Measurements from ENCODE around the gene GNAS. TPM values are rescaled to one million over a fixed set of nuclear protein-coding genes. Genes with fewer than 3 reads are reported as not detected.

GNAS gene
- total and polyA plus RNA-seq, 10 of the 15 experiments (the other 5 are each of a cell fraction or from before 2014, with no cell fraction given) = 209 to 950 (median 394) TPM

DNA sequence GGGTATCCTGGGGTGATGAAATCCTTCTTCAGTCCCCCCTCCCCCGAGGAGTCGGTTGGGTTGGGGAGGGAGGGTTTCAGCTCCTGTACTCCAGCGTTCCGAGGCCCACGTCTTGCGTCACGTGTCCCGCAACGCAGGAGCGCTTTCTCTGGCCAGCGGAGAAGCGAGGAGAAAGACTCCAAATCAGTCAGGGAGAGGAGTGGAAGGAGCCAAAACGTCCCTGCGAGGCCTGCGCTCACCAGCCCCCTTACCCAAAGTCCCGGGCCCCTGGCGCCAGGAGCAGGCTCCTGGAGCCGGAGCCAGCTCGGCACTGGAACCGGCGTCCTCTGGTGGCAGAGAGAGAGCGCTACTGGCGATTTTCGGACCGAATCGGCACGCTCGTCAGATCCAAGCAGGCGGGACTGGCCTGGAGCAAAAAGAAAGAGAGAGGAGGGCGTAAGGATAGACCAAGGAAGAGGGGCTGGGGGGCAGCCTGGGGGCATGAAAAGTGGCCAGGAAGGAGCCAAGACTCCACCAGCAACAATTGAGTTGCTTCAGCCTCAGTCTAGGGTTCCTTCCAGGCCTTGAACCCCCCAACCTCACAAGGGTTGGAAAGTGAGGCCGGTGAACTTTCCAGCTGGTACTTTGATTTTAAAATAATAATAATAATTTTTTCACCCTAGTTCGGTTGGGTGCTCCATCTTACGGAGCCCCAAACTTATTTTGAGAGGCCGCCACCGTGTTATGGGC lies at the start of gene GNAS (continued):
- TF ChIP-seq BHLHE40 (IDR thresholded peaks at IDR 0.05; ENCODE audit: borderline replicate concordance in 1 of 2, low read depth in 2 of 2, low read length in 1 of 2) (peak in 1 of 2 experiments; percentile 33; a peak in 1 of 4 replicates), RAD21 (IDR thresholded peaks at IDR 0.05; ENCODE audit: insufficient read depth, low read depth, low read length) (peak; percentile 48), MXI1 (IDR thresholded peaks at IDR 0.05; ENCODE audit: low read depth, low read length) (no peak)

DNA sequence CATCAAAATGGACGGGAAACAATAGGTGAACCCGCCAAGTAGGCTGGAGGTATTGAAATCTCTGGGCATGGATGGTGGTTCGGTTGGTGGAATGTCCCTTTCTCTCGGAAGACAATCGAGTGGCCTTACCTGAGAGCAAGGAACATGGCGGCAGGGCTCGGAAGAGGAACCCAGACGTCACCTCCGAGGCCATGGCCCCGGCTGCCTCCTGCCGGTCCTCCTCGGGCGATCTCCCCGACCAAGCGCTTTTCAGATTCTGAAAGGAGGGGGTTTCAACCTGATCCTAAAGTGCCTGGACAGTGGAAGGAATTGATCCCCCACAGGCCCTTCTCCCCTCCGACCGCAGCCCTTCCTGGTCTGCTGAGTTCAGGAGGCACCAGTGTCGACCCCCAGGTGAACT lies 49.0 kb upstream of the GNAS start:
- Histone ChIP-seq H3K36me3 (ENCODE audit: control insufficient read depth in 2 of 2, insufficient read depth in 2 of 2, low read length in 1 of 2) (no peaks in the 10 kb centered on the region), H4K20me1 (ENCODE audit: control insufficient read depth, insufficient read depth) (no peaks in the 10 kb centered on the region), H3K27me3 (replicated peaks in 1 of 2; ENCODE audit: control insufficient read depth in 2 of 2, insufficient read depth in 2 of 2, low read length in 1 of 2) (peaks cover 0 to 3% of the 10 kb centered on the region in 2 experiments; a peak in 2 of 4 replicates), H3K27ac (ENCODE audit: control insufficient read depth, insufficient read depth) (no peak overlapping the region), H2AFZ (ENCODE audit: control insufficient read depth, low read depth, low read length) (no peak overlapping the region), H3K79me2 (ENCODE audit: control insufficient read depth, insufficient read depth, low read length) (no peaks in the 10 kb centered on the region), H3K9me3 (replicated peaks; ENCODE audit: control insufficient read depth, insufficient read depth, low read length) (no peaks in the 10 kb centered on the region), H3K4me1 (ENCODE audit: control insufficient read depth, insufficient read depth, low read length) (no peaks in the 10 kb centered on the region), H3K4me2 (ENCODE audit: control insufficient read depth, insufficient read depth) (no peak overlapping the region), H3K4me3 (no peak overlapping the region), H3K9ac (ENCODE audit: control insufficient read depth, insufficient read depth, low read length) (no peak overlapping the region)
- DNase-seq (ENCODE audit: low read depth, low spot score) (no peak), ATAC-seq (no peak), FAIRE-seq (no peak)
- BruUV-seq (replicated peaks) = no TSS peak
- ChIA-PET RAD21 (ENCODE audit: unreplicated experiment) (no interaction called here), SMC1A (ENCODE audit: uncharacterized antibody, unreplicated experiment) (no interaction called here), POLR2A (no interaction called here), CTCF (no interaction called here)
- intact Hi-C loops (cut with micrococcal nuclease; ENCODE audit: unreplicated experiment) = no loop called here
- in situ Hi-C loops (cut with MboI) = no loop called here
- 43% methylated on average over 18 of the region's 18 CpGs for WGBS (ENCODE audit: insufficient coverage, insufficient replicate concordance, low lambda C conversion rate, missing lambda C conversion rate)
- no peak for TF ChIP-seq ZNF207 (IDR thresholded peaks at IDR 0.05; ENCODE audit: borderline replicate concordance)
- TF ChIP-seq SREBF2 (IDR thresholded peaks at IDR 0.05; ENCODE audit: low read length) = no peak
- no peak for TF ChIP-seq RAD51 (IDR thresholded peaks at IDR 0.05)
- no peak for TF ChIP-seq SRF (IDR thresholded peaks at IDR 0.05; ENCODE audit: low read depth in 2 of 2, low read length in 2 of 2)
- TF ChIP-seq, protein P1, sequence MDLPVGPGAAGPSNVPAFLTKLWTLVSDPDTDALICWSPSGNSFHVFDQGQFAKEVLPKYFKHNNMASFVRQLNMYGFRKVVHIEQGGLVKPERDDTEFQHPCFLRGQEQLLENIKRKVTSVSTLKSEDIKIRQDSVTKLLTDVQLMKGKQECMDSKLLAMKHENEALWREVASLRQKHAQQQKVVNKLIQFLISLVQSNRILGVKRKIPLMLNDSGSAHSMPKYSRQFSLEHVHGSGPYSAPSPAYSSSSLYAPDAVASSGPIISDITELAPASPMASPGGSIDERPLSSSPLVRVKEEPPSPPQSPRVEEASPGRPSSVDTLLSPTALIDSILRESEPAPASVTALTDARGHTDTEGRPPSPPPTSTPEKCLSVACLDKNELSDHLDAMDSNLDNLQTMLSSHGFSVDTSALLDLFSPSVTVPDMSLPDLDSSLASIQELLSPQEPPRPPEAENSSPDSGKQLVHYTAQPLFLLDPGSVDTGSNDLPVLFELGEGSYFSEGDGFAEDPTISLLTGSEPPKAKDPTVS (IDR thresholded peaks at IDR 0.05; ENCODE audit: low read depth, low read length) = no peak
- TF ChIP-seq TBL1XR1 (IDR thresholded peaks at IDR 0.05; ENCODE audit: low read depth, low read length) = no peak
- TF ChIP-seq, protein P2, sequence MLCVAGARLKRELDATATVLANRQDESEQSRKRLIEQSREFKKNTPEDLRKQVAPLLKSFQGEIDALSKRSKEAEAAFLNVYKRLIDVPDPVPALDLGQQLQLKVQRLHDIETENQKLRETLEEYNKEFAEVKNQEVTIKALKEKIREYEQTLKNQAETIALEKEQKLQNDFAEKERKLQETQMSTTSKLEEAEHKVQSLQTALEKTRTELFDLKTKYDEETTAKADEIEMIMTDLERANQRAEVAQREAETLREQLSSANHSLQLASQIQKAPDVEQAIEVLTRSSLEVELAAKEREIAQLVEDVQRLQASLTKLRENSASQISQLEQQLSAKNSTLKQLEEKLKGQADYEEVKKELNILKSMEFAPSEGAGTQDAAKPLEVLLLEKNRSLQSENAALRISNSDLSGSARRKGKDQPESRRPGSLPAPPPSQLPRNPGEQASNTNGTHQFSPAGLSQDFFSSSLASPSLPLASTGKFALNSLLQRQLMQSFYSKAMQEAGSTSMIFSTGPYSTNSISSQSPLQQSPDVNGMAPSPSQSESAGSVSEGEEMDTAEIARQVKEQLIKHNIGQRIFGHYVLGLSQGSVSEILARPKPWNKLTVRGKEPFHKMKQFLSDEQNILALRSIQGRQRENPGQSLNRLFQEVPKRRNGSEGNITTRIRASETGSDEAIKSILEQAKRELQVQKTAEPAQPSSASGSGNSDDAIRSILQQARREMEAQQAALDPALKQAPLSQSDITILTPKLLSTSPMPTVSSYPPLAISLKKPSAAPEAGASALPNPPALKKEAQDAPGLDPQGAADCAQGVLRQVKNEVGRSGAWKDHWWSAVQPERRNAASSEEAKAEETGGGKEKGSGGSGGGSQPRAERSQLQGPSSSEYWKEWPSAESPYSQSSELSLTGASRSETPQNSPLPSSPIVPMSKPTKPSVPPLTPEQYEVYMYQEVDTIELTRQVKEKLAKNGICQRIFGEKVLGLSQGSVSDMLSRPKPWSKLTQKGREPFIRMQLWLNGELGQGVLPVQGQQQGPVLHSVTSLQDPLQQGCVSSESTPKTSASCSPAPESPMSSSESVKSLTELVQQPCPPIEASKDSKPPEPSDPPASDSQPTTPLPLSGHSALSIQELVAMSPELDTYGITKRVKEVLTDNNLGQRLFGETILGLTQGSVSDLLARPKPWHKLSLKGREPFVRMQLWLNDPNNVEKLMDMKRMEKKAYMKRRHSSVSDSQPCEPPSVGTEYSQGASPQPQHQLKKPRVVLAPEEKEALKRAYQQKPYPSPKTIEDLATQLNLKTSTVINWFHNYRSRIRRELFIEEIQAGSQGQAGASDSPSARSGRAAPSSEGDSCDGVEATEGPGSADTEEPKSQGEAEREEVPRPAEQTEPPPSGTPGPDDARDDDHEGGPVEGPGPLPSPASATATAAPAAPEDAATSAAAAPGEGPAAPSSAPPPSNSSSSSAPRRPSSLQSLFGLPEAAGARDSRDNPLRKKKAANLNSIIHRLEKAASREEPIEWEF (IDR thresholded peaks at IDR 0.05; ENCODE audit: insufficient replicate concordance, low read depth, low read length) = no peak
- TF ChIP-seq KDM1A (IDR thresholded peaks at IDR 0.05; ENCODE audit: borderline replicate concordance) = no peak
- no peak for TF ChIP-seq POLR2AphosphoS5 (IDR thresholded peaks at IDR 0.05; ENCODE audit: low read length)
- no peak for TF ChIP-seq BHLHE40 (IDR thresholded peaks at IDR 0.05; ENCODE audit: borderline replicate concordance in 1 of 2, low read depth in 2 of 2, low read length in 1 of 2)
- no peak for TF ChIP-seq MYC (IDR thresholded peaks at IDR 0.05; ENCODE audit: insufficient read depth, insufficient read length, insufficient replicate concordance, low read length, severe bottlenecking)
- no peak for TF ChIP-seq EP300 (IDR thresholded peaks at IDR 0.05; ENCODE audit: borderline replicate concordance in 1 of 2, control insufficient read depth in 1 of 2, low read depth in 2 of 2, low read length in 2 of 2)
- no peak for TF ChIP-seq SIX5 (IDR thresholded peaks at IDR 0.05; ENCODE audit: low read depth, low read length, severe bottlenecking)
